K562 (cell line): ENCODE measurements around the gene ERN1. TPM values are rescaled to one million over a fixed set of nuclear protein-coding genes. Genes with fewer than 3 reads are reported as not detected.

ENCODE experiments used
- ATF1 ChIP-seq, 2 experiments: fragments of 450-650 bp in 1 of 2; IDR thresholded peaks; 2 replicates each; pipeline ENCODE4 v1.6.1; 2016; ENCODE audit warnings: missing compliant biosample characterization in 1 of 2, missing genetic modification characterization in 1 of 2
- CBX3 ChIP-seq, 2 experiments: IDR thresholded peaks; 1 replicate in 1 of 2; 2 replicates in 1 of 2; pipeline ENCODE4 v1.6.1; 2012; ENCODE audit warnings: inconsistent platforms in 2 of 2, low read length in 2 of 2, borderline replicate concordance in 1 of 2, control low read depth in 1 of 2
- CHD2 ChIP-seq: IDR thresholded peaks from 2 replicates; pipeline ENCODE4 v1.6.1; 2011; ENCODE audit warnings: low read depth, low read length
- CREBBP ChIP-seq: IDR thresholded peaks from one replicate; pipeline ENCODE4 v1.6.1; 2012; ENCODE audit warnings: low read depth, mild to moderate bottlenecking, control low read depth, inconsistent platforms, low read length
- CTCFL ChIP-seq: IDR thresholded peaks from 2 replicates; pipeline ENCODE4 v1.6.1; 2011; ENCODE audit warnings: borderline replicate concordance, low read depth, mild to moderate bottlenecking, moderate library complexity, low read length; ENCODE audit not compliant: insufficient read depth, poor library complexity, severe bottlenecking
- DIDO1 ChIP-seq: fragments of 450-650 bp; IDR thresholded peaks from 2 replicates; pipeline ENCODE4 v1.6.1; 2016; ENCODE audit warnings: low read depth, missing biosample characterization, missing genetic modification characterization
- ELF1 ChIP-seq: fragments of 200-800 bp; sonication (Bioruptor generic); IDR thresholded peaks from 2 replicates; pipeline ENCODE4 v1.6.1; 2016; ENCODE audit warnings: missing genetic modification characterization, missing compliant biosample characterization
- FOXP1 ChIP-seq: sonication (generic); formaldehyde crosslinking; IDR thresholded peaks from 2 replicates; pipeline ENCODE4 v1.8.0; 2022; ENCODE audit warnings: mild to moderate bottlenecking, missing genetic modification reagents
- KAT8 ChIP-seq: fragments of 450-650 bp; IDR thresholded peaks from 2 replicates; pipeline ENCODE4 v1.6.1; 2016; ENCODE audit warnings: low read depth, mild to moderate bottlenecking
- KLF10 ChIP-seq: fragments of 250-450 bp; sonication (Bioruptor Pico); IDR thresholded peaks from 2 replicates; pipeline ENCODE4 v1.6.1; 2021; ENCODE audit warnings: matching md5 sums
- NFXL1 ChIP-seq: fragments of 450-650 bp; formaldehyde crosslinking; IDR thresholded peaks from 2 replicates; pipeline ENCODE4 v1.4.0; 2021; ENCODE audit warnings: mild to moderate bottlenecking
- TAF1 ChIP-seq: IDR thresholded peaks from 2 replicates; pipeline ENCODE4 v1.6.1; 2011; ENCODE audit warnings: mild to moderate bottlenecking, low read length, moderate library complexity; ENCODE audit not compliant: insufficient read depth, control insufficient read depth, severe bottlenecking; ENCODE audit errors: extremely low read depth
- TAL1 ChIP-seq: fragments of 450-650 bp; IDR thresholded peaks from 2 replicates; pipeline ENCODE4 v1.6.1; 2016; ENCODE audit warnings: mild to moderate bottlenecking
- TGIF2 ChIP-seq: sonication (generic); formaldehyde crosslinking; IDR thresholded peaks from 2 replicates; pipeline ENCODE4 v1.8.1; 2022; ENCODE audit warnings: mild to moderate bottlenecking, missing genetic modification reagents, moderate library complexity
- ZNF12 ChIP-seq: sonication (generic); formaldehyde crosslinking; IDR thresholded peaks from 2 replicates; pipeline ENCODE4 v1.4.0; 2020; ENCODE audit warnings: mild to moderate bottlenecking, missing genetic modification reagents
- ZNF277 ChIP-seq: fragments of 250-450 bp; sonication (Bioruptor Pico); IDR thresholded peaks from 2 replicates; pipeline ENCODE4 v1.8.0; 2022; ENCODE audit warnings: inconsistent platforms, mild to moderate bottlenecking, moderate library complexity, borderline replicate concordance
- ZNF354B ChIP-seq: fragments of 250-450 bp; sonication (Bioruptor Pico); IDR thresholded peaks from 2 replicates; pipeline ENCODE4 v1.4.0; 2020
- ZNF77 ChIP-seq: fragments of 250-450 bp; sonication (Bioruptor Pico); IDR thresholded peaks from 2 replicates; pipeline ENCODE4 v1.5.0; 2020
- polyA plus RNA-seq, 8 experiments: library from polyadenylated mRNA; depleted of rRNA in 4 of 8; stranded (reverse) in 5 of 8; unstranded in 3 of 8; fragments of >200 nt; fragmentation: Nextera tagmentation in 2 of 8; fragmentation: Illumina TruSeq in 1 of 8; extraction: Ambion mirVana in 2 of 8; extraction: Trizol in 1 of 8; gene quantifications; 2 replicates each; pipeline versions ENCODE4 v1.2.1 to v1.2.3, GENCODE V29; 2011 to 2014; ENCODE audit warnings: inconsistent platforms in 1 of 8, missing spikeins in 1 of 8
- total RNA-seq, 7 experiments: library from RNA; depleted of rRNA in 6 of 7; stranded (reverse); fragments of >200 nt in 6 of 7; fragmentation: Illumina TruSeq in 2 of 7; extraction: Trizol in 2 of 7; gene quantifications; 2 replicates each; pipeline versions ENCODE4 v1.2.1 to v1.2.3, GENCODE V29; 2011 to 2021; ENCODE audit warnings: low replicate concordance in 1 of 7
- TF ChIP-seq, protein P1 (sequence below): sonication (generic); formaldehyde crosslinking; IDR thresholded peaks from 2 replicates; pipeline ENCODE4 v1.8.0; 2022; ENCODE audit warnings: mild to moderate bottlenecking, missing genetic modification reagents

The ERN1 gene
- total and polyA plus RNA-seq, 9 of the 15 experiments (the other 6 are each of a cell fraction or from before 2014, with no cell fraction given): 2.1 to 22.5 (median 7.3) TPM

DNA sequence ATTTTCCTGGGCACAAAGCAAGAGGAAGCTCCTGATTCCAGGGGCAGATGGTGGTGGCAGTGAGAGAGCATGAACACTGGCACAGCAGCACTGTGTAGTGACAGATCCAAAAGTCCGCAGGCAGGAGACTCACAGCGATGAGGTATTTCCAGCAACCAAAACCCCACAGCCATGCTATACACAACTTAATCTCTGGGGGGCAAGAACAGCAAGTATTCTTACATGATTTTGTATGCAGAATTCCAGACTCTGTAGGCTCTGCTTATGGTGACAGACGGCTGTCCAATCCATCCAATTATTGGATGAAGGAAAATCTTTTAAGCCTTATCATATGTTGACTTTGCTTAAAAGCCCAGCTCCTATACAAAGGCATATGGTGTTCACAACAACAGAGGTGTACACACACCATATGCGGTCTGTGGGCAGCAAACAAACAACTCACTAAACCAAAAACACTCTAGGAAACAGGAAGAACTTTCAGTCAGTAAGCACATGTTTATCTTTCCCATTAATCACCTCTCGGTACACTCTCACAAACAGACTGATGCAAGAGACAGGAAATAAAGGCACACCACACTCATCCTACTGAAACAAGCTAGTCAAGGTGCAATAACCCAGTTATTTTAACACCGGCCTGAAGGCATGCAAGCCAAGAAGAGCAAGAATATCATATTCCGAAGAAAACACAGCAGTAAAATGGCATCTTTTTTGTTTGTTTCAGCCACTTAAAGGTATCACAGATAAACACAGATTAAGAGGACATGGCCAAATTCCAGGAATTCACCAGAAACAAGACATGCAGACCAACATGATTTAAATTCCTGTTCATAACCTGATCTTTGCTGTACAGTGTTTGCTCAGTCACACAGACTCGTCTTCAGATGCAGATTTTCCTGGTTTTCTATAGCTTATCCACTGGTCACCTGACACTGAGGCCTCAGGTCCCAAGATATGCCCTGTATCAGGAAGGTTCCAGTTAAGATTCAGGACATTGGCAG lies 47.8 kb downstream of the ERN1 start (continued):
- TF ChIP-seq KAT8 (no peak), FOXP1 (0 out of 2 replicates have a peak, but pooled peaks have one; percentile 54), ZNF354B (no peak; the same call in 1 of the 2 replicates), NFXL1 (CRISPR knock-in tag) (no peak), ZNF77 (CRISPR knock-in tag) (no peak), ELF1 (tag) (peak; percentile 78), ATF1 (CRISPR knock-in tag; IDR thresholded peaks at IDR 0.05) (no peak), ATF1 (tag; IDR thresholded peaks at IDR 0.05) (peak; percentile 57), CBX3 (IDR thresholded peaks at IDR 0.05; ENCODE audit: borderline replicate concordance in 1 of 2, low read length in 2 of 2) (0 out of 3 replicates have a peak, but pooled peaks of 1 of the 2 experiments have one; percentile 9), CTCFL (no peak), TAL1 (peak; percentile 57), TAF1 (no peak), CREBBP (no peak), ZNF277 (CRISPR knock-in tag) (no peak), KLF10 (CRISPR knock-in tag) (no peak), TGIF2 (no peak), CHD2 (no peak), ZNF12 (CRISPR knock-in tag) (no peak), DIDO1 (tag) (0 out of 2 replicates have a peak, but pooled peaks have one; percentile 14)
- TF ChIP-seq, protein P1, sequence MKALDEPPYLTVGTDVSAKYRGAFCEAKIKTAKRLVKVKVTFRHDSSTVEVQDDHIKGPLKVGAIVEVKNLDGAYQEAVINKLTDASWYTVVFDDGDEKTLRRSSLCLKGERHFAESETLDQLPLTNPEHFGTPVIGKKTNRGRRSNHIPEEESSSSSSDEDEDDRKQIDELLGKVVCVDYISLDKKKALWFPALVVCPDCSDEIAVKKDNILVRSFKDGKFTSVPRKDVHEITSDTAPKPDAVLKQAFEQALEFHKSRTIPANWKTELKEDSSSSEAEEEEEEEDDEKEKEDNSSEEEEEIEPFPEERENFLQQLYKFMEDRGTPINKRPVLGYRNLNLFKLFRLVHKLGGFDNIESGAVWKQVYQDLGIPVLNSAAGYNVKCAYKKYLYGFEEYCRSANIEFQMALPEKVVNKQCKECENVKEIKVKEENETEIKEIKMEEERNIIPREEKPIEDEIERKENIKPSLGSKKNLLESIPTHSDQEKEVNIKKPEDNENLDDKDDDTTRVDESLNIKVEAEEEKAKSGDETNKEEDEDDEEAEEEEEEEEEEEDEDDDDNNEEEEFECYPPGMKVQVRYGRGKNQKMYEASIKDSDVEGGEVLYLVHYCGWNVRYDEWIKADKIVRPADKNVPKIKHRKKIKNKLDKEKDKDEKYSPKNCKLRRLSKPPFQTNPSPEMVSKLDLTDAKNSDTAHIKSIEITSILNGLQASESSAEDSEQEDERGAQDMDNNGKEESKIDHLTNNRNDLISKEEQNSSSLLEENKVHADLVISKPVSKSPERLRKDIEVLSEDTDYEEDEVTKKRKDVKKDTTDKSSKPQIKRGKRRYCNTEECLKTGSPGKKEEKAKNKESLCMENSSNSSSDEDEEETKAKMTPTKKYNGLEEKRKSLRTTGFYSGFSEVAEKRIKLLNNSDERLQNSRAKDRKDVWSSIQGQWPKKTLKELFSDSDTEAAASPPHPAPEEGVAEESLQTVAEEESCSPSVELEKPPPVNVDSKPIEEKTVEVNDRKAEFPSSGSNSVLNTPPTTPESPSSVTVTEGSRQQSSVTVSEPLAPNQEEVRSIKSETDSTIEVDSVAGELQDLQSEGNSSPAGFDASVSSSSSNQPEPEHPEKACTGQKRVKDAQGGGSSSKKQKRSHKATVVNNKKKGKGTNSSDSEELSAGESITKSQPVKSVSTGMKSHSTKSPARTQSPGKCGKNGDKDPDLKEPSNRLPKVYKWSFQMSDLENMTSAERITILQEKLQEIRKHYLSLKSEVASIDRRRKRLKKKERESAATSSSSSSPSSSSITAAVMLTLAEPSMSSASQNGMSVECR (CRISPR knock-in tag): no peak
